Stimulated activated CD4-positive, alpha-beta T cell treated with anti-CD3 and anti-CD28 coated beads, TNF-alpha, amount 100 ng/mL, for 24 hours (primary cell): ENCODE results near the gene PLEKHA8.

Source experiments
- DNase-seq, 3 experiments: peaks; one replicate each; pipeline ENCODE4 v3.0.0-alpha.2; 2020; ENCODE audit warnings: low read depth in 3 of 3

PLEKHA8 gene

DNA sequence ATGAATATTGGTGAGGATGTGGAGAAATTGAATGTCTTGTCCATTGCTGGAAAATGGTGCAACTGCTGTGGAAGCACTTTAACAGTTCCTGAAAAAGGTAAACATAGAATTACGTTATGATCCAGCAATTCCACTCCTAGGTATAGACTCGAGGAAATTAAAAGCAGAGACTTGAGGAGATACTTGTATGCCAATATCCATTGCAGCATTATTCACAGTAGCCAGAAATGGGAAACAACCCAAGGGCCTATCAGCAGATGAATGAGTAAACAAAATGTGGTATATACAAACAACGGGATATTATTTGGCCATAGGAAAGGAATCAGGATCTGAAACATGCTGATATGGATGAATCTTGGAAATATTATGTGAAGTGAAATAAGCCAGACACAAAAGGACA, 74.1 kb downstream of the PLEKHA8 start:
- DNase-seq = no peak

DNA sequence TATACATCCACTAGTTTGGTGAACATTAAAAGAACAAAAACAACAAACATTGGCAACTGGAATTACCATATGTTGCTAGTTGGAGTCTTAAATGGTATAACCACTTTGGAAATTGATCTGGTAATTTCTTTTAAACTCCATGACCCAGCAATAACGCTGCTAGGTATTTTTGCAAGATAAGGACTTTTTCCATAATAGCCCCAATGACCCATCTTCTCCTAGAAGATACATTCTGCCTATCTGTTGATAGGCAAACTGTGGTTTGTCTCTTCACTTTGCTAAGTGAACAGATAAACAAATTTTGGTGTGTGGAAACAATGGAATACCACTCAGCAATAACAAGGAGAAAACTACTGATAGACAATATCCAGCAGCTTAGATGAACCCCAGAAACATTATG, 75.9 kb downstream of the PLEKHA8 start:
- no peak for DNase-seq

DNA sequence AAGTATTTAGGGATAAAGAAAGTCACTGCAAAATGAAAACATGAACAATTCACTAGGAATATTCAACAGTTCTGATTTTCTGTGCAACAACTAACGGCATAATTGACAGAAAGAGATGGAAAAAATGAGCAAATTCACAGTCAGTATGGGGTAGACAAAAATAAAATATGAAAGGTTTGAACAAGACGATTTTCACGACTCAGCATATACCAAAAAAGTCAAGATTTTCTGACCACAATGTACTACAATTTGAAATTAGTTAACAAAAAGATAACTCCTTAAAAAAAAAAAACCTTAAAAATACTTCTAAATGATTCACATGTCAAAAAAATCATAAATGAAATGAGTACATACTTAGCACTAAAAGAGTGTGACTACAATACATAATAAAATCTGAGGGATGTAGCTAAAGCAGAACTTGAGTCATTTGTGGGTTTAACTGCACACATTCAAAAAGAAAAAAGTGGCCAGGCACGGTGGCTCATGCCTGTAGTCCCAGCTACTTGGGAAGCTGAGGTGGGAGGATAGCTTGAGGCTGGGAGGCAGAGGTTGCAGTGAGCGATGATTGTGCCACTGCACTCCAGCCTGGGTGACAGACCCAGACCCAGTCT, 84.0 kb downstream of the PLEKHA8 start:
- no peak for DNase-seq

DNA sequence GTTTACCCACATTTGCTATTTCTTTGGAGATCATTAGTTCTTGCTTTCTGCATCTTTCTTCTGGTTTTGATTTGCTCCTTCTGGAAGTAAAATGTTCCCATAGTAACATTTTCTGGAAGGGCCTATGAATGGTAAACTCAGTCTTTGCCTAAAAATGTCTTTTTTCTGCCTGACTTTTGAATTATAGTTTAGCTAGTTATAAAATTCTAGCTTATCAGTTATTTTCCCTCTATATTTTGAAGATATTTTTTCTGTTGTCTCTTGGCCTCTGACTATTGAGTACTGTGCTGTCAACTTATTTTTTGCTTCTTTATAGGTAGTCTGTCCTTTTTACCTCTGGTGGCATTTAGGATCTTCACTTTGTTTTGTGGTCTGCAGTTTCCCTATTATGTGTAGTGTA, 84.9 kb downstream of the PLEKHA8 start:
- DNase-seq = no peak

DNA sequence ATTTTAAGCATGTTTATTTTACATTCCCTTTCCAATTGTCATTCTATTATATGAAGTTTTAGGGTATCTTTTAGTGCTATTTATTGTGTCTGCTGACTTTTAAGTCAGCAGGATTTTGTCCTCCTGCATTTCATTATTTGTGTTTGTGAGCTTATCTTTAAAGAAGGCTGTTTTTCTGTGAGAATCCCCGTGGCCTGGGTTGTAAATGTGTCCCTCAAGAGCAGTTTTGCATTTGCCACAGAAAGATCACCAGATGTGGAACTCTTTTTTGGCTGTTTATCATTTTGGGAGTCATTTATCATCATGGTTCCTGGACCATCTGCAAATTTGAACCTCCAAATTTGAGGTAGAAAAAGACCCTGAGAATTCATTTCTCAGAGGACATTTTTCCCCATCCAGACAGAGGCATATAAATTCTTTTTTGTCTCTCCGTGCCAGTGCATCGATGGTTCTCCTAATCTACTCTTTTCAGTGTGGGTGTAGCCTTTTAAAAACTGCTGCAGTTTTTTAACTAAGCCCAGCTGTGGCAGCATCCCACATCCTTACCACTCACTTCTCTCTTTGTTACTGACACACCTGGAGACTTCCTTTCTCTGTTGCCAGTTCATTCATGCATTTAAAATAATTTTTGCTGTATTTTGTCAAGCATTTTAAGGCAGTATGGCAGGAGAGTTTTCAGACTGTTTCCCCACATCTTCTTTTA, 86.5 kb downstream of the PLEKHA8 start:
- no peak for DNase-seq

DNA sequence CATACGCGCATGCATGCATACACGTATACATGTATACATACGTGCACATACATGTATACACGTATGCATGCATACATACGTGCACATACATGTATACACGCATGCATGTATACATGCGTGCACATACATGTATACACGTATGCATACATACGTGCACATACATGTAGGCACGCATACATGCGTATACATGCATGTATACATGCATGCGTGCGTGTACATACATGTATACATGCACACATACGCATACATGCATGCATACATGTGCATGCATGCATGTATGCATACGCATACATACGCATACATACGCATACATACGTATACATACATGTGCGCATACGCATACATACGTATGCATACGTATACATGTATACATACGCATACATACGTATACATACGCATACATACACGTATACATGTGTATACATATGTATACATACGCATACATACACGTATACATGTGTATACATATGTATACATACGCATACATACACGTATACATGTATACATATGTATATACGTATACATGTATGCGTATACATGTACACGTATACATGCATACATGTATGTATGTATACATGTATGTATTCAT, 87.6 kb downstream of the PLEKHA8 start:
- DNase-seq = no peak

DNA sequence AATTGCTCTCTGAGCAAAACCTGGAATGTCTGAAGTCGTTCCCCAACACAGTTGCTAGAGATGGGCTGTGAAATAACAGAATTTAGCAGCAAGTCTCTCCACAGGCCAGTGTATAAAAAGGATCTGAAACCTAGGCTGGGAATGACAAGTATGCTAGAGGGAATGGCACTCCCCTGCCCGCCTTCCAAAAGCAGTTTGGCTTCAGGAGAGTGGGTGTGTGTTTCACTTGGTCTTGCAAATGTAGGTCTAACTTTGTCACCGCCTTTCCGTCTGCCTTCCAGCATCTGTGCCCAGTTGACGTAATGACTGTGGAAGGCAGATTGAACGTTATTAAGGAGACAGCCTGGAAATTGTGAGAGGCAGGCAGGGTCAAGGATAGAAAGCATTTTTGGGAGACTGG, 88.6 kb downstream of the PLEKHA8 start:
- no peak for DNase-seq

DNA sequence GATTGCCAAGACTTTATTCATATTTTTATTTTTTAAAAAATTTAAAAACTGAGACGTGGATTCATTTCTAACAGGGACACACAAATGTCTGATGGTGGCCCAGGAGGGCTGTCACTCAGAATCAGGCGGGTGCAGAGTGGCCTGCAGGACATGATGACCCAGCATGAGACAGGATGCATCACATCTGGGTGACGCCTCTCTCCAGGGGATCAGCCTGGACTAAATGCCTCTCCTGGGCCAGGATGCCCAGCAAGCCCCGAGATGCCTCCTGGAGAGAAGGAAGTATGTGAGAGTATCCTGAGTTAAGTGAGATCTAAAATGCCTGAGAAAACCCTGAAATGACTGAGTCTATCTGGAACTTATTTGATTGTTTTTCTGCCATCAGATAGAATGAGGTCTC, 89.7 kb downstream of the PLEKHA8 start:
- no peak for DNase-seq

DNA sequence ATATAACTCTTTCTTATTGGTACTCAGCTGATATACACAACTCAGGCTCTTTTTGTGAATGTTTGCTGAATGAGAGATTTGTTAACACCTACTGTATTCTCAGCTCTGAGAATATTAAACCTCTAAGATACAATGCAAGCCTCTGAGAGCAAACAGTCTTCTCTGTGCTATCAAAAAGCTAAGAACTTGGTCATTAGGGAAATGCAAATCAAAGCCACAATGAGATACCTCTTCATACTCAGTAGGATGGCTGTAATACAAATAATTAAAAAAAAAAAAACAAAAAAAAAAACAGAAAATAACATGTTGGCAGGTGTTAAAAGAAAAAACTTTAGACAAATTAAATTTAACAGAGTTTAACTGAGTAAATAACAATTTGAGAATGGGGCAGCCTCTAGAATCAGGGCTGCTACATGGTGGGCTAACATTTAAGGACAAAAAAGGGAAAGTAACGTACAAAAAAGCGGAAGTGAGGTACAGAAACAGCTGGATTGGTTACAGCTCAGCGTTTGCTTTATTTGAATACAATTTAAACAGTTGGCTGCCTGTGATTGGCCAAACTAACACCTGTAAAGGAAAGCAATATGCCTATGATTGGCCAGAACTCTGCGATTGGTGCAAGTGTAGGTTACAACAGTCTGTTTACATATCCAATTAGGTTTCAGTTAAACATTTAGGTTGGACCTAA, 91.8 kb downstream of the PLEKHA8 start:
- no peak for DNase-seq

DNA sequence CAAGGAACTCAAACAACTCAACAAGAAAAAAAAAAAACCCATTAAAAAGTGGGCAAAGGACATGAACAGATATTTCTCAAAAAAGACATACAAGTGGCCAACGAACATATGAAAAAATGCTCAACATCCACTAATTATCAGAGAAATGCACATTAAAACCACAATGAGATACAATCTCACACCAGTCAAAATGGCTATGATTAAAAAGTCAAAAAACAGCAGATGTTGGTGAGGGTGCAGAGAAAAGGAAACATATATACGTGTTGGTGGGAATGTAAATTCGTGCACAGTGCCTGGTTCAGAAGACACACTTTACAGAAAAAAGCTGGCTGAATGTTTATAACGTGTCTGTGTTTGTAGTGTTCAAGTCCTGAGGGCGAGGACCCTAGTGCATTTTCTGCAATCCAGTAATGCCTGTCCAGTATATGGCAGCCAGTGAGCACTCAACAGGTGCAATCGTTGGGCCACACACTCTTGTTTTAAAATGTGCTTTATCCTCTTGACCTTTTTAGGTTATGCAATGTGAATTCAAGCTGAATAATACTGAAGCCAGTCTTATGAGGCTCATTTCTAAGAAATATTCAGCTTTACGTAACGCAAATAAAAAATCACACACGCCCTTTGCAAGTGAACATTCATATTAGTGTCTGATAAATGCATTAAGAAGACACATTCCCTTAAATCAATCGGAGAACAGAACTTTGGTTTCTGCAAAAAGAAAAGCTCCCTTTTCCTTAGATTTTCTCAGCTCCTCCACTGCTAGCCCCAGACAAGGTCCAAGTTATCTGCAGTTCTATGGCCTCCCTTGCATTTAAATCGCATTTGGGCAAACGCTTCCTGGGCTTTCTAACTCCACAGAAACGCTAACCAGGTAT, 105.8 kb downstream of the PLEKHA8 start:
- no peak for DNase-seq

DNA sequence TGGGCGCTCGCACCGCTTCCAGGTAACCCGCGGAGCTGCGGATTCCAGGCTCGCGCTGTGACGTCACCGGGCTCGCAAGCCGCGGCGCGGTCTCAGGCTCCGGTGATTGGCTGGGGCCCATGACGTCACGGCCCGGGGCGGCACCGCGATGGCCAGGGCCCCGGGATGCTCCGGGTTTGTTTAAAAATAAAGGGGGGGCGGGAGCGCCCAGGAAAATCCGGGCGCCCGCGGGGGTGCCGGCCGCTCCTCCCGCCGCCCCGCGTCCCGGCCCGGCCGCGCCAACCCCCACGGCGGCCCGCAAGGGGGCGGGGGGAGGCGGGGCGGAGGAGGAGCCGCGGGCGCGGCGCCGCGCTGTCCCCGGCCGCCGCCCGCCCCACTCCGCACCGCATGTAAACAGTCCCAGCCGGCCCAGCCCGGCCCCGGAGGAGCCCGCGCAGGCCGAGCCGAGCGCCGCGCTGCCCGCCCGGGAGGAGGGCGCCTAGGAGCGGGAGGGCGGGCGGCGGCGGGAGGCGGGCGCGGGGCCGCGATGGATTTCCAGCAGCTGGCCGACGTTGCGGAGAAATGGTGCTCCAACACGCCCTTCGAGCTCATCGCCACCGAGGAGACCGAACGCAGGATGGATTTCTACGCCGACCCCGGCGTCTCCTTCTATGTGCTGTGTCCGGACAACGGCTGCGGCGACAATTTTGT, 106.5 kb downstream of the PLEKHA8 start, which contains the start of gene MTURN:
Gene MTURN (plus strand): TSS at position 376 of the 690 bp plus-strand sequence. CDS start 151 bp downstream, at position 527.
- peak; percentile 62 to 82 (median 70) for DNase-seq

DNA sequence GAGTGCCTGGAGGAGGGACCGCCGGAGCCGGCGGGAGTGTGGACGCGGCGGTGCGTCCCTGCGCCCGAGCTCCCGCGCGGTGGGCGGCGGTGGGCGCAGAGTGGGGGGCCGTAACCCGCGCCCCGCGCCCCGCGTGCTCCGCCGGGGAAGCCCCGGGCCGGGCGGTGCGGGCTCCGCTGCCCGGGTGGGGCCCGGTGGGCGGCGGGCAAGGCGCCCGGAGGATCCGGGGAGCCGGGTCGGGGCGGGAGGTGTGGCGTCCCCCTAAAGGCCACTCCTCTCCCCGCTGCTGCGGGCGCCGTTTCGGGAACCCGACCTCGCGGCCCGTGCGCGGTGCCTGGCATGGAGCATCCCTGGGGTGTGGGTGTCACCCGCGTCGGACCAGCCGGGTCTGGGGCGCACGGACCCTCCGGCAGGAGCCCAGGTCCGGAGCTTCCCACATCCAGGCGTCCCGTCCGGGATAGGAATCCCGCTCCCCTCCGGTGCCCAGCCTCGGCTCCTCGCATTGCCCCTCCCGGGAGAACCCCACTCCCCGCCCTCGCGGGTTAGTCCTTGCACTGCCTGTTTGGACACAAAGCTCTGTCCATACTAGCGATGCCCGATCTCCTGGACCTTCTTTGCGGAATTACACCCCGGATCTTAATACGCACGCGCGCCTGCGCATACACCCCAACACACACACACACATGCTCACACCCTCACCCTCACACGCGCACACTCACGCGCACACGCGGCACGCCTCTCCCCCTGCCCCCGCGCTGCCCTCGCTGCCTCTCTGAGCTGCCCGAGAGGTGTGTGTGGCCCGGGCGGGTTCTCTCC, 107.3 kb downstream of the PLEKHA8 start:
- peak; percentile 16 to 48 (median 21) for DNase-seq

DNA sequence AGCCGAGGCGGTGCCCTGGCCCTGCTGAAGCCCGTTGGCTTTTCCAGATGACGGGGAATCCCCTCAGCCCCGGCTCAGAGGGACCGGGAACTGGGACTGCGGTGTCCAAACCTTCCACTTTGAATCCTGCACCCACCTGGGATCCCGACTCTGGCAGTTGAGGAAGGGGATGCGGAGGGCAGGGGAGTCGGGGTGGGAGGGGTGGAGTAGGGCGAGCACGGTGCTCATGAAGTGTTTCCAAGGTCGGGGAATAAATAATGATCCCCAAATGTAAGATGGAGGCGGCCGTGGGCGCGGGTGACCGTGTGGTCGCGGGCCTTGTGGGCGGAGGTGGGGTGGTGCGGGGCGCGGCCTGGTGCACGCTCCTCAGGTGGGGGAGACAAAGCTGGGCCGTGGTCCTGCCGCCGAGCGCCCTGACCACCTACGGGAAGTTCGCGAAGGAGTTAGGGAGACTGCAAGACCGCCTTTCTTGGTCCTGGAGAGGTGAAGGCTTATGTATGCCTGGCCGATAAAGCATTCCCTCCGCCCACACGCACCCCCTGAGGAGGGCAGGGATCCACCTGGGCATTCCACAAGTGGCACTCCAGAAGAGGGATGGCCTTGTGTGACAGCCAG, 108.0 kb downstream of the PLEKHA8 start:
- DNase-seq = no peak

DNA sequence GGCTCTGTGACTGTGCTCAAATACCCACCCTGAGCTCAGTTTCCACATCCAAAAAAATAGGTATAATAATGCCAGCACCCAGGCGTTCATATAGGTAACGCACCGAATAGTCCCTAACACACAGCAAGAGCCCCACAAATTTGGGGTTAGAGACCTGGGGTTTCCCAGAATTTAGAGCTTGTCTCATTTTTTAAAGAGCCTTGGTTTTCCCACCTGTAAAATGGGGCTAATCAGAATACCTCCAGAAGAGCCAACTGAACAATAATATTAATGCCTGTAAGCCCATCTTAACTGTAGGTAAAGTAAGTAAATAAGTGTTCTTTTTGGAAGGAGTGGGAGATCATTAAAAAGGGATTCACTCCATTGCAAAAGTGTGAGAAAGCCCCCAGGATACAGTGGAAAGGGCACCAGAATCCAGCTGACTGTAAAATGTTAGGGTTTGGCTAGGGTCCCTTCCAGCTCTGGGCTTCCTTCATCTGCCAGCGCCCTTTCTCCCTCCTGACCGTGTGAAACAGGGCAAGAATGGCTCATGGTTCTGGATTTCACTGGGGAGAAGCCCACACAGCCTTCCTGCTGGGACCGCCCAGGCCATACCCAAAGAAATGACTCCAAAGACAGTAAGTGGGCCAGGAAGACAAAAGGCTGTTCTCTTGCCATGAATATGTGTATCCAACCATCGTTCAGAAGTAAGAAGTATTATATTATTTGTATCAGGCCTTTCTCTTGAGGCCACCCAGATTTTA, 108.7 kb downstream of the PLEKHA8 start:
- no peak for DNase-seq

DNA sequence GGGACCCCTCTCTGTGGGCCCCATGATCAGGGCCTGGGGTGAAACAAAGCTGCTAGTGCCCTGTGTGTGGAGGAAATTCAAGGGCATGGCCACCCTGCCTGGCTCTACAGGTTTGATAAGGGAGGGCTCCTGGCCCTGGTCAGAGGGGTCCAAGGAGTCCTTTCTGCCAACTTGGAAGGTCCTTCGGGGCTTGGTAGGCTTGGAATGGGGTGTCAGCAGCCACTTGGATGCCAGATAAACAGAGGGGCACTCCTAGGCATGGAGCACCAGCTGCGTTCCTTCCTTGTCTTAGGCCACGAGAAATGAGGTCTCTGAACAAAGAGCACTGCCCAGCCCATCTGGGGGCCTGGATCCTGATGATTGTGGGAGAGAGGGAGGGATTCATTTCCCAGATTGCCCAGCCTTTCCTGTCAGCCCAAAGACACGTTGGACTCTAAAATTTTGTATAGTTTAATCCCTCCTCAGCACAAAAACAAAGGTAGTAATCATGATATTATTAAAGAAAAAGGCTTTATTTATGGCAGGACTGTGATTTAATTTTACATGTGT, 111.7 kb downstream of the PLEKHA8 start:
- DNase-seq = no peak

DNA sequence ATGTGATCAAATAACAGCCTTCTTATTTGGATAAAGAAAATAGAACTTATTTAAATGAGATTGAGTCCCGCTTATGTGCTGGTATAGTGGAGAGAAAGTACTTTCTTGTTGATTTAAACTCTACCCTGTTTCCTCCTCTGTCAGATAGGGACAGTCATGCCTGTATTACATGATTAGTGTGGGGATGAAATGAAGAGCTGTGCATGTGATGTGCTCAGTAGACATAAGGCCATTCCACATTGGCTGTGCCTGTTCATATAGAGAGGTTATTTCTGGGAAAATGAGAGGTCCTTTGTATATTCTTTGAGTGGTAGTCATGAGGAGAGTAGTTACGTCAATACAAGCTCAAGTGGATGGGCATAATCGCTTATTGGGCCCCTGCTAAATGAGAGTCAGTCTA, 112.2 kb downstream of the PLEKHA8 start:
- no peak for DNase-seq

DNA sequence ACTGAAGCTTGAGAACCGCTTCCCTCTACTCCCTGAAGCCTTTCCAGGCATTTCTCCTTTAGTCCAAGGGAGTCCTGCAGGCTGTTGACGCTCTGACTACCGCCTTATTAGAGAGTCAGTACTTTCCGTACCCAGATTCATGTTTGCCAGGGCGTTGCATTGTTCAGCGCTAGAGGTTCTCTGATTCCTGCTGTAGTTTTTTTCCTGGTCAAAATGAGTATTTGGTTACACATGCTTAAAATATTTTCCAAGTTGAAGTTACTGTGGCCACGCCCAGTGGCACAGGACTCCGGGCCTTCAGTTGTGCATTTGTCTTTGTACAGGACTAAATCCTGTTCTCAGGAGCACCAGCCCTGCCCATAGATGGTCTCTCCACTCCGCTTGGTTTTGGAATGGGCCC, 114.5 kb downstream of the PLEKHA8 start:
- no peak for DNase-seq

DNA sequence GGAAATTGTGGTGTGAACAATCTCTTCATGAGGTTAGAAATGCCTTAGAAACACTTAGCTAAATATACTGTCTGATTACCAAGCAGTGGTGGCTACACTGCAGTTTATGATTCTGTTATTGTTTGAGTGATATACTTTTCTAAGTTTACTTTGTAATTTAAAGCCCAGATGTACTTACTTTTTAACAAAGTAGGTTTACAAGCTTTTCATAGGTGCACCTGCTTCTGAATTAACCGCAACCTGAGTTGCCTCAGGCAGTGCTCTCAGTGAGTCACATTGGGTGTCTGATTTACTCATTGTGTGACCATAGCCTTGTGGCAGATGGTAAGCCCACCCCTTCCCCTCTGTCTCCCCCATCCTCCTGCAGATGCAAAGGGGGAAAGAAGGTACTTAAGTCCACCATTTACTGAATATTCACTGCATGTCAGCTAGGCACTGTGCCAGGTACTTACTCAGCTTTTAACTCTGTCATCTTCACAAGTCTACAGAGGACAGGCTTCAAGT, 115.6 kb downstream of the PLEKHA8 start:
- no peak for DNase-seq
